HepG2 (cell line): ENCODE data around the gene PRICKLE3. TPM values are rescaled to one million over a fixed set of nuclear protein-coding genes. Genes with fewer than 3 reads are reported as not detected.

Experiments used
- CEBPB ChIP-seq: IDR thresholded peaks from 2 replicates; pipeline ENCODE4 v1.6.1; 2011; ENCODE audit warnings: low read depth, low read length, improper control_type of control experiment, borderline replicate concordance
- HMG20B ChIP-seq: conservative IDR thresholded peaks from 2 replicates; pipeline ENCODE4 v1.6.1; 2016; ENCODE audit warnings: missing genetic modification reagents, missing compliant biosample characterization
- NRL ChIP-seq: sonication (generic); formaldehyde crosslinking; IDR thresholded peaks from 2 replicates; pipeline ENCODE4 v1.5.0; 2020; ENCODE audit warnings: missing genetic modification reagents, mild to moderate bottlenecking, moderate library complexity, borderline replicate concordance
- ZNF549 ChIP-seq: sonication (generic); formaldehyde crosslinking; IDR thresholded peaks from 2 replicates; pipeline ENCODE4 v1.5.0; 2020; ENCODE audit warnings: missing genetic modification reagents
- polyA plus RNA-seq, 8 experiments: library from polyadenylated mRNA; depleted of rRNA in 3 of 8; stranded (reverse) in 7 of 8; unstranded in 1 of 8; fragments of >200 nt; fragmentation: Illumina TruSeq in 4 of 8; extraction: Trizol in 4 of 8; gene quantifications; 2 replicates each; pipeline versions ENCODE4 v1.2.1 to v1.2.3, GENCODE V29; 2011 to 2016; ENCODE audit warnings: low read depth in 4 of 8, missing spikeins in 1 of 8, mixed read lengths in 1 of 8; ENCODE audit not compliant: insufficient read depth in 1 of 8
- total RNA-seq, 5 experiments: library from RNA; depleted of rRNA; stranded (reverse); fragments of >200 nt; fragmentation: Illumina TruSeq; extraction: Trizol; gene quantifications; 2 replicates each; pipeline ENCODE4 v1.2.3, GENCODE V29; 2016; ENCODE audit warnings: low read depth in 1 of 5
- TF ChIP-seq, protein P1 (sequence below): sonication (generic); formaldehyde crosslinking; IDR thresholded peaks from 2 replicates; pipeline ENCODE4 v1.5.0; 2020; ENCODE audit warnings: mild to moderate bottlenecking, missing genetic modification reagents, borderline replicate concordance
- TF ChIP-seq, protein P2 (sequence below): sonication (generic); formaldehyde crosslinking; IDR thresholded peaks from 2 replicates; pipeline ENCODE4 v1.4.0; 2020; ENCODE audit warnings: missing genetic modification reagents
- TF ChIP-seq, protein P3 (sequence below): sonication (generic); formaldehyde crosslinking; IDR thresholded peaks from 2 replicates; pipeline ENCODE4 v1.5.1; 2020; ENCODE audit warnings: mild to moderate bottlenecking, missing genetic modification reagents, borderline replicate concordance
- TF ChIP-seq, protein P4 (sequence below): conservative IDR thresholded peaks from 2 replicates; pipeline ENCODE4 v1.6.1; 2018; ENCODE audit warnings: missing genetic modification reagents
- TF ChIP-seq, protein P5 (sequence below): sonication (generic); formaldehyde crosslinking; IDR thresholded peaks from 2 replicates; pipeline ENCODE4 v1.5.0; 2020; ENCODE audit warnings: missing genetic modification reagents
- TF ChIP-seq, protein P6 (sequence below): IDR thresholded peaks from 2 replicates; pipeline ENCODE4 v1.6.1; 2016; ENCODE audit warnings: mild to moderate bottlenecking, missing biosample characterization, missing genetic modification reagents
- TF ChIP-seq, protein P7 (sequence below): IDR thresholded peaks from 2 replicates; pipeline ENCODE4 v1.6.1; 2016

PRICKLE3 gene
- total and polyA plus RNA-seq, 2 of the 13 experiments (the other 11 are each of a cell fraction or from before 2014, with no cell fraction given) = 2.6 TPM

DNA sequence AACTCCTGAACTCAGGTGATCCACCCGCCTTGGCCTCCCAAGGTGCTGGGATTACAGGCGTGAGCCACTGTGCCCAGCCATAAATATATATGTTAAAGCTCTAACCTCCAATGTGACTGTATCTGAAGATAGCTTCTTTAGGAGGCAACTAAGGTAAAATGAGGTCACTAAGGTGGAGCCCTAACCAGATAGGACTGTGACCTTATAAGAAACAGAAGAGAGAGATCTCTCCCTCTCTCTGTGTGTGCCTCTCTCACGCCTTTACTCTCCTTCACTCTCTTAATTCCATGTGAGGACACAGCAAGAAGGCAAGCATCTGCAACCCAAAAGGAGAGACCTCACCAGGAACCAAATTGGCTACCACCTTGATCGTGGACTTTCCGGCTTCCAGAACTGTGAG is 24.5 kb downstream of the PRICKLE3 start (continued):
- TF ChIP-seq, protein P1, sequence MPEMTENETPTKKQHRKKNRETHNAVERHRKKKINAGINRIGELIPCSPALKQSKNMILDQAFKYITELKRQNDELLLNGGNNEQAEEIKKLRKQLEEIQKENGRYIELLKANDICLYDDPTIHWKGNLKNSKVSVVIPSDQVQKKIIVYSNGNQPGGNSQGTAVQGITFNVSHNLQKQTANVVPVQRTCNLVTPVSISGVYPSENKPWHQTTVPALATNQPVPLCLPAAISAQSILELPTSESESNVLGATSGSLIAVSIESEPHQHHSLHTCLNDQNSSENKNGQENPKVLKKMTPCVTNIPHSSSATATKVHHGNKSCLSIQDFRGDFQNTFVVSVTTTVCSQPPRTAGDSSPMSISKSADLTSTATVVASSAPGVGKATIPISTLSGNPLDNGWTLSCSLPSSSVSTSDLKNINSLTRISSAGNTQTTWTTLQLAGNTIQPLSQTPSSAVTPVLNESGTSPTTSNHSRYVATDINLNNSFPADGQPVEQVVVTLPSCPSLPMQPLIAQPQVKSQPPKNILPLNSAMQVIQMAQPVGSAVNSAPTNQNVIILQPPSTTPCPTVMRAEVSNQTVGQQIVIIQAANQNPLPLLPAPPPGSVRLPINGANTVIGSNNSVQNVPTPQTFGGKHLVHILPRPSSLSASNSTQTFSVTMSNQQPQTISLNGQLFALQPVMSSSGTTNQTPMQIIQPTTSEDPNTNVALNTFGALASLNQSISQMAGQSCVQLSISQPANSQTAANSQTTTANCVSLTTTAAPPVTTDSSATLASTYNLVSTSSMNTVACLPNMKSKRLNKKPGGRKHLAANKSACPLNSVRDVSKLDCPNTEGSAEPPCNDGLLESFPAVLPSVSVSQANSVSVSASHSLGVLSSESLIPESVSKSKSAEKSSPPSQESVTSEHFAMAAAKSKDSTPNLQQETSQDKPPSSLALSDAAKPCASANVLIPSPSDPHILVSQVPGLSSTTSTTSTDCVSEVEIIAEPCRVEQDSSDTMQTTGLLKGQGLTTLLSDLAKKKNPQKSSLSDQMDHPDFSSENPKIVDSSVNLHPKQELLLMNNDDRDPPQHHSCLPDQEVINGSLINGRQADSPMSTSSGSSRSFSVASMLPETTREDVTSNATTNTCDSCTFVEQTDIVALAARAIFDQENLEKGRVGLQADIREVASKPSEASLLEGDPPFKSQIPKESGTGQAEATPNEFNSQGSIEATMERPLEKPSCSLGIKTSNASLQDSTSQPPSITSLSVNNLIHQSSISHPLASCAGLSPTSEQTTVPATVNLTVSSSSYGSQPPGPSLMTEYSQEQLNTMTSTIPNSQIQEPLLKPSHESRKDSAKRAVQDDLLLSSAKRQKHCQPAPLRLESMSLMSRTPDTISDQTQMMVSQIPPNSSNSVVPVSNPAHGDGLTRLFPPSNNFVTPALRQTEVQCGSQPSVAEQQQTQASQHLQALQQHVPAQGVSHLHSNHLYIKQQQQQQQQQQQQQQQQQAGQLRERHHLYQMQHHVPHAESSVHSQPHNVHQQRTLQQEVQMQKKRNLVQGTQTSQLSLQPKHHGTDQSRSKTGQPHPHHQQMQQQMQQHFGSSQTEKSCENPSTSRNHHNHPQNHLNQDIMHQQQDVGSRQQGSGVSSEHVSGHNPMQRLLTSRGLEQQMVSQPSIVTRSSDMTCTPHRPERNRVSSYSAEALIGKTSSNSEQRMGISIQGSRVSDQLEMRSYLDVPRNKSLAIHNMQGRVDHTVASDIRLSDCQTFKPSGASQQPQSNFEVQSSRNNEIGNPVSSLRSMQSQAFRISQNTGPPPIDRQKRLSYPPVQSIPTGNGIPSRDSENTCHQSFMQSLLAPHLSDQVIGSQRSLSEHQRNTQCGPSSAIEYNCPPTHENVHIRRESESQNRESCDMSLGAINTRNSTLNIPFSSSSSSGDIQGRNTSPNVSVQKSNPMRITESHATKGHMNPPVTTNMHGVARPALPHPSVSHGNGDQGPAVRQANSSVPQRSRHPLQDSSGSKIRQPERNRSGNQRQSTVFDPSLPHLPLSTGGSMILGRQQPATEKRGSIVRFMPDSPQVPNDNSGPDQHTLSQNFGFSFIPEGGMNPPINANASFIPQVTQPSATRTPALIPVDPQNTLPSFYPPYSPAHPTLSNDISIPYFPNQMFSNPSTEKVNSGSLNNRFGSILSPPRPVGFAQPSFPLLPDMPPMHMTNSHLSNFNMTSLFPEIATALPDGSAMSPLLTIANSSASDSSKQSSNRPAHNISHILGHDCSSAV (CRISPR knock-in tag) = no peak
- TF ChIP-seq, protein P2, sequence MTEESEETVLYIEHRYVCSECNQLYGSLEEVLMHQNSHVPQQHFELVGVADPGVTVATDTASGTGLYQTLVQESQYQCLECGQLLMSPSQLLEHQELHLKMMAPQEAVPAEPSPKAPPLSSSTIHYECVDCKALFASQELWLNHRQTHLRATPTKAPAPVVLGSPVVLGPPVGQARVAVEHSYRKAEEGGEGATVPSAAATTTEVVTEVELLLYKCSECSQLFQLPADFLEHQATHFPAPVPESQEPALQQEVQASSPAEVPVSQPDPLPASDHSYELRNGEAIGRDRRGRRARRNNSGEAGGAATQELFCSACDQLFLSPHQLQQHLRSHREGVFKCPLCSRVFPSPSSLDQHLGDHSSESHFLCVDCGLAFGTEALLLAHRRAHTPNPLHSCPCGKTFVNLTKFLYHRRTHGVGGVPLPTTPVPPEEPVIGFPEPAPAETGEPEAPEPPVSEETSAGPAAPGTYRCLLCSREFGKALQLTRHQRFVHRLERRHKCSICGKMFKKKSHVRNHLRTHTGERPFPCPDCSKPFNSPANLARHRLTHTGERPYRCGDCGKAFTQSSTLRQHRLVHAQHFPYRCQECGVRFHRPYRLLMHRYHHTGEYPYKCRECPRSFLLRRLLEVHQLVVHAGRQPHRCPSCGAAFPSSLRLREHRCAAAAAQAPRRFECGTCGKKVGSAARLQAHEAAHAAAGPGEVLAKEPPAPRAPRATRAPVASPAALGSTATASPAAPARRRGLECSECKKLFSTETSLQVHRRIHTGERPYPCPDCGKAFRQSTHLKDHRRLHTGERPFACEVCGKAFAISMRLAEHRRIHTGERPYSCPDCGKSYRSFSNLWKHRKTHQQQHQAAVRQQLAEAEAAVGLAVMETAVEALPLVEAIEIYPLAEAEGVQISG (CRISPR knock-in tag) = no peak
- TF ChIP-seq, protein P3, sequence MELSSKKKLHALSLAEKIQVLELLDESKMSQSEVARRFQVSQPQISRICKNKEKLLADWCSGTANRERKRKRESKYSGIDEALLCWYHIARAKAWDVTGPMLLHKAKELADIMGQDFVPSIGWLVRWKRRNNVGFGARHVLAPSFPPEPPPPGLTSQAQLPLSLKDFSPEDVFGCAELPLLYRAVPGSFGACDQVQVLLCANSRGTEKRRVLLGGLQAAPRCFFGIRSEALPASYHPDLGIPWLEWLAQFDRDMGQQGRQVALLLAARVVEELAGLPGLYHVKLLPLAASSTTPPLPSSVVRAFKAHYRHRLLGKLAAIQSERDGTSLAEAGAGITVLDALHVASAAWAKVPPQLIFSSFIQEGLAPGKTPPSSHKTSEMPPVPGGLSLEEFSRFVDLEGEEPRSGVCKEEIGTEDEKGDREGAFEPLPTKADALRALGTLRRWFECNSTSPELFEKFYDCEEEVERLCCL = no peak
- TF ChIP-seq NRL (no peak), ZNF549 (CRISPR knock-in tag) (no peak), CEBPB (no peak), HMG20B (CRISPR knock-in tag) (no peak)
- TF ChIP-seq, protein P4, sequence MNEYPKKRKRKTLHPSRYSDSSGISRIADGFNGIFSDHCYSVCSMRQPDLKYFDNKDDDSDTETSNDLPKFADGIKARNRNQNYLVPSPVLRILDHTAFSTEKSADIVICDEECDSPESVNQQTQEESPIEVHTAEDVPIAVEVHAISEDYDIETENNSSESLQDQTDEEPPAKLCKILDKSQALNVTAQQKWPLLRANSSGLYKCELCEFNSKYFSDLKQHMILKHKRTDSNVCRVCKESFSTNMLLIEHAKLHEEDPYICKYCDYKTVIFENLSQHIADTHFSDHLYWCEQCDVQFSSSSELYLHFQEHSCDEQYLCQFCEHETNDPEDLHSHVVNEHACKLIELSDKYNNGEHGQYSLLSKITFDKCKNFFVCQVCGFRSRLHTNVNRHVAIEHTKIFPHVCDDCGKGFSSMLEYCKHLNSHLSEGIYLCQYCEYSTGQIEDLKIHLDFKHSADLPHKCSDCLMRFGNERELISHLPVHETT (CRISPR knock-in tag) = no peak
- TF ChIP-seq, protein P5, sequence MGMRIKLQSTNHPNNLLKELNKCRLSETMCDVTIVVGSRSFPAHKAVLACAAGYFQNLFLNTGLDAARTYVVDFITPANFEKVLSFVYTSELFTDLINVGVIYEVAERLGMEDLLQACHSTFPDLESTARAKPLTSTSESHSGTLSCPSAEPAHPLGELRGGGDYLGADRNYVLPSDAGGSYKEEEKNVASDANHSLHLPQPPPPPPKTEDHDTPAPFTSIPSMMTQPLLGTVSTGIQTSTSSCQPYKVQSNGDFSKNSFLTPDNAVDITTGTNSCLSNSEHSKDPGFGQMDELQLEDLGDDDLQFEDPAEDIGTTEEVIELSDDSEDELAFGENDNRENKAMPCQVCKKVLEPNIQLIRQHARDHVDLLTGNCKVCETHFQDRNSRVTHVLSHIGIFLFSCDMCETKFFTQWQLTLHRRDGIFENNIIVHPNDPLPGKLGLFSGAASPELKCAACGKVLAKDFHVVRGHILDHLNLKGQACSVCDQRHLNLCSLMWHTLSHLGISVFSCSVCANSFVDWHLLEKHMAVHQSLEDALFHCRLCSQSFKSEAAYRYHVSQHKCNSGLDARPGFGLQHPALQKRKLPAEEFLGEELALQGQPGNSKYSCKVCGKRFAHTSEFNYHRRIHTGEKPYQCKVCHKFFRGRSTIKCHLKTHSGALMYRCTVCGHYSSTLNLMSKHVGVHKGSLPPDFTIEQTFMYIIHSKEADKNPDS = no peak
- TF ChIP-seq, protein P6, sequence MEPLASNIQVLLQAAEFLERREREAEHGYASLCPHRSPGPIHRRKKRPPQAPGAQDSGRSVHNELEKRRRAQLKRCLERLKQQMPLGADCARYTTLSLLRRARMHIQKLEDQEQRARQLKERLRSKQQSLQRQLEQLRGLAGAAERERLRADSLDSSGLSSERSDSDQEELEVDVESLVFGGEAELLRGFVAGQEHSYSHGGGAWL = no peak
- TF ChIP-seq, protein P7, sequence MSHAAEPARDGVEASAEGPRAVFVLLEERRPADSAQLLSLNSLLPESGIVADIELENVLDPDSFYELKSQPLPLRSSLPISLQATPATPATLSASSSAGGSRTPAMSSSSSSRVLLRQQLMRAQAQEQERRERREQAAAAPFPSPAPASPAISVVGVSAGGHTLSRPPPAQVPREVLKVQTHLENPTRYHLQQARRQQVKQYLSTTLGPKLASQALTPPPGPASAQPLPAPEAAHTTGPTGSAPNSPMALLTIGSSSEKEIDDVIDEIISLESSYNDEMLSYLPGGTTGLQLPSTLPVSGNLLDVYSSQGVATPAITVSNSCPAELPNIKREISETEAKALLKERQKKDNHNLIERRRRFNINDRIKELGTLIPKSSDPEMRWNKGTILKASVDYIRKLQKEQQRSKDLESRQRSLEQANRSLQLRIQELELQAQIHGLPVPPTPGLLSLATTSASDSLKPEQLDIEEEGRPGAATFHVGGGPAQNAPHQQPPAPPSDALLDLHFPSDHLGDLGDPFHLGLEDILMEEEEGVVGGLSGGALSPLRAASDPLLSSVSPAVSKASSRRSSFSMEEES = no peak
